ENCODE measurements around the gene FKBP14.
A peak's percentile ranks its signal among the peaks of the same experiment; 100 is the strongest.

The FKBP14 gene

GRCh38 chr7:29991937-29992336 lies 34.6 kb downstream of the FKBP14 start:
- no peak for TF ChIP-seq POLR2A (IDR thresholded peaks at IDR 0.05; ENCODE audit: low read depth, low read length)
- DNase-seq (ENCODE audit: insufficient read length, low spot score): no peak
- no peak for FAIRE-seq

GRCh38 chr7:29990931-29991330 lies 35.6 kb downstream of the FKBP14 start:
- no peak for TF ChIP-seq POLR2A (IDR thresholded peaks at IDR 0.05; ENCODE audit: low read depth, low read length)
- no peak for FAIRE-seq

GRCh38 chr7:29989257-29989995 lies 37.1 kb downstream of the FKBP14 start, which contains the start of gene SCRN1:
TSS of gene SCRN1 (minus strand) at chr7:29989801. CDS start at chr7:29969067, 20,734 bp downstream.
- FAIRE-seq: no peak
- peak; percentile 63 for DNase-seq (ENCODE audit: insufficient read length, low spot score)
- TF ChIP-seq POLR2A (IDR thresholded peaks at IDR 0.05; ENCODE audit: low read depth, low read length): no peak; the same call in none of the 2 replicates

More at GRCh38 chr7:29990931-29991330, 35.6 kb downstream of the FKBP14 start:
- DNase-seq (ENCODE audit: insufficient read length, low spot score): no peak

GRCh38 chr7:29988424-29989256 lies 37.9 kb downstream of the FKBP14 start:
- peak; percentile 43 for TF ChIP-seq POLR2A (IDR thresholded peaks at IDR 0.05; ENCODE audit: low read depth, low read length)
- peak; percentile 43 for FAIRE-seq
- peak; percentile 83 for DNase-seq (ENCODE audit: insufficient read length, low spot score)

- TF ChIP-seq POLR2A (IDR thresholded peaks at IDR 0.05; ENCODE audit: low read depth, low read length): no peak; the same call in 1 of the 2 replicates
- FAIRE-seq: peak; percentile 48
- peak; percentile 78 for DNase-seq (ENCODE audit: insufficient read length, low spot score)
These were observed 38.6 kb downstream of the FKBP14 start for GRCh38 chr7:29987811-29988317.

- DNase-seq (ENCODE audit: insufficient read length, low spot score) (peak; percentile 45), FAIRE-seq (peak; percentile 23)
- no peak for TF ChIP-seq POLR2A (IDR thresholded peaks at IDR 0.05; ENCODE audit: low read depth, low read length)
These were observed 39.4 kb downstream of the FKBP14 start for GRCh38 chr7:29987083-29987482.

- TF ChIP-seq POLR2A (IDR thresholded peaks at IDR 0.05; ENCODE audit: low read depth, low read length): no peak
- FAIRE-seq: no peak
- DNase-seq (ENCODE audit: insufficient read length, low spot score): no peak
These were observed 46.4 kb downstream of the FKBP14 start for GRCh38 chr7:29980151-29980550.

GRCh38 chr7:29977886-29978651 lies 48.4 kb downstream of the FKBP14 start:
- FAIRE-seq (no peak), DNase-seq (ENCODE audit: insufficient read length, low spot score) (no peak)
- TF ChIP-seq POLR2A (IDR thresholded peaks at IDR 0.05; ENCODE audit: low read depth, low read length): no peak

GRCh38 chr7:29976673-29977415 lies 49.7 kb downstream of the FKBP14 start:
- FAIRE-seq (peak; percentile 73), DNase-seq (ENCODE audit: insufficient read length, low spot score) (no peak)
- no peak for TF ChIP-seq POLR2A (IDR thresholded peaks at IDR 0.05; ENCODE audit: low read depth, low read length)

GRCh38 chr7:29976266-29976665 lies 50.2 kb downstream of the FKBP14 start:
- no peak for TF ChIP-seq POLR2A (IDR thresholded peaks at IDR 0.05; ENCODE audit: low read depth, low read length)
- FAIRE-seq (no peak), DNase-seq (ENCODE audit: insufficient read length, low spot score) (no peak)

- DNase-seq (ENCODE audit: insufficient read length, low spot score) (no peak), FAIRE-seq (peak; percentile 11)
- TF ChIP-seq POLR2A (IDR thresholded peaks at IDR 0.05; ENCODE audit: low read depth, low read length): no peak
These were observed 50.9 kb downstream of the FKBP14 start for GRCh38 chr7:29975561-29975960.

GRCh38 chr7:29974286-29974685 lies 52.2 kb downstream of the FKBP14 start:
- FAIRE-seq (no peak), DNase-seq (ENCODE audit: insufficient read length, low spot score) (no peak)
- no peak for TF ChIP-seq POLR2A (IDR thresholded peaks at IDR 0.05; ENCODE audit: low read depth, low read length)

- DNase-seq (ENCODE audit: insufficient read length, low spot score): no peak
- FAIRE-seq: no peak
- TF ChIP-seq POLR2A (IDR thresholded peaks at IDR 0.05; ENCODE audit: low read depth, low read length): no peak
These were observed 54.2 kb downstream of the FKBP14 start for GRCh38 chr7:29972315-29972669.

All from H54 (cell line).